ENCODE results near the gene HYOU1.

Gene HYOU1

GRCh38 chr11:119092880-119093842 is 36.2 kb upstream of the HYOU1 start:
- peak overlapping the region; percentile 99 for H3K9ac ChIP-seq (ENCODE audit: low read depth, low read length)
- TF ChIP-seq, protein P1, sequence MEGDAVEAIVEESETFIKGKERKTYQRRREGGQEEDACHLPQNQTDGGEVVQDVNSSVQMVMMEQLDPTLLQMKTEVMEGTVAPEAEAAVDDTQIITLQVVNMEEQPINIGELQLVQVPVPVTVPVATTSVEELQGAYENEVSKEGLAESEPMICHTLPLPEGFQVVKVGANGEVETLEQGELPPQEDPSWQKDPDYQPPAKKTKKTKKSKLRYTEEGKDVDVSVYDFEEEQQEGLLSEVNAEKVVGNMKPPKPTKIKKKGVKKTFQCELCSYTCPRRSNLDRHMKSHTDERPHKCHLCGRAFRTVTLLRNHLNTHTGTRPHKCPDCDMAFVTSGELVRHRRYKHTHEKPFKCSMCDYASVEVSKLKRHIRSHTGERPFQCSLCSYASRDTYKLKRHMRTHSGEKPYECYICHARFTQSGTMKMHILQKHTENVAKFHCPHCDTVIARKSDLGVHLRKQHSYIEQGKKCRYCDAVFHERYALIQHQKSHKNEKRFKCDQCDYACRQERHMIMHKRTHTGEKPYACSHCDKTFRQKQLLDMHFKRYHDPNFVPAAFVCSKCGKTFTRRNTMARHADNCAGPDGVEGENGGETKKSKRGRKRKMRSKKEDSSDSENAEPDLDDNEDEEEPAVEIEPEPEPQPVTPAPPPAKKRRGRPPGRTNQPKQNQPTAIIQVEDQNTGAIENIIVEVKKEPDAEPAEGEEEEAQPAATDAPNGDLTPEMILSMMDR (IDR thresholded peaks at IDR 0.05; ENCODE audit: borderline replicate concordance, extremely low read depth, low read length, poor library complexity, severe bottlenecking), result no peak
- ATAC-seq (ENCODE audit: insufficient read depth, low read depth), result no peak
- H3K4me3 ChIP-seq (ENCODE audit: low read depth in 1 of 2, low read length in 2 of 2), result peak overlapping the region; percentile 89 to 95
- peaks cover 37% of the 10 kb centered on the region for H3K4me1 ChIP-seq (ENCODE audit: insufficient read depth, low read length)
- H3K36me3 ChIP-seq (ENCODE audit: insufficient read depth, low read length), result peaks cover 68% of the 10 kb centered on the region
- H3K27me3 ChIP-seq (ENCODE audit: insufficient read depth, low read length, poor library complexity), result no peaks in the 10 kb centered on the region
- H3K79me2 ChIP-seq (ENCODE audit: insufficient read depth, low read length), result peaks cover 50% of the 10 kb centered on the region
- H4K20me1 ChIP-seq (ENCODE audit: insufficient read depth, low read length), result peaks cover 34% of the 10 kb centered on the region
- peak; percentile 31 for DNase-seq
- peak overlapping the region; percentile 93 for H3K4me2 ChIP-seq (ENCODE audit: insufficient read depth, low read length)
- H2AFZ ChIP-seq (ENCODE audit: low read depth, low read length), result no peak overlapping the region
- H3K27ac ChIP-seq (ENCODE audit: low read length), result peak overlapping the region; percentile 99
- H3K9me3 ChIP-seq (ENCODE audit: insufficient read depth, low read length, severe bottlenecking), result no peaks in the 10 kb centered on the region

DNA sequence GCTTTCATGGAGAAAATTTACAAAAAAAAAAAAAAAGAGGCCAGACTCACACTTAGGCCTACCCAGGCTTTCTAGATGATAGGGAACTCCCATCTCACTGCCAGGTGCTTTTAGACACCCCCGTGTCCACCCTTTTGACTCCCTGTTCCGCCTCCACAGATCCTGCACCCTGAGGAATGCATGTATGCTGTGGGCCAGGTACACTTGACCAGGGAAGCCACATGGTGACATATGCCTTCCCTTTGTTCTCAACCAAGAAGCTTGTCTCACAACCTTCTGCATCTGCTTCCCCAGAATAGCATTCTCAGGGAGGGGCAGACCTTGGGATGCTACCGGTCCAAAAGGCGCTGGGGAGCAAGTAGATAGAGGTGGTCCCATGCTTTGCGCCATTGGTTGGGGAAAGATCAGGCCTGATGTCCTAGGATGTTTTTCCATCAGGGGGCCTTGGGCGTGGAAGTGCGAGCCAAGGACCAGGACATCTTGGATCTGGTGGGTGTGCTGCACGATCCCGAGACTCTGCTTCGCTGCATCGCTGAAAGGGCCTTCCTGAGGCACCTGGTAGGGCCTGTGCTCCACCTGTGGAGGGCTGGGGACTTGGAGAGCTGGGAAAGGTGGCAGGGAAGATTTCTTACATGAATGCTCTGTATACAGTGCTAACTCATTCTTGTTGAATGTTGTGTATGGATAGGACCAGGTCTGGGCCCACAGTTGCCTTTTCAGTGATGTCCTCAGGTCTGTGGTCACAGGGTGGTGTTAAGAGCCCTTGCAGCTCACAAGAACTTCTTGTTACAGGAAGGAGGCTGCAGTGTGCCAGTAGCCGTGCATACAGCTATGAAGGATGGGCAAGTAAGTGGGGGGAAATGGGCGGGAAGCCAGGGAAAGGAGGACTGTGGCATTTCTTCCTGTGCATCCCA is 35.2 kb upstream of the HYOU1 start:
- peaks cover 59% of the 10 kb centered on the region for H3K79me2 ChIP-seq (ENCODE audit: insufficient read depth, low read length)
- no peak overlapping the region for H2AFZ ChIP-seq (ENCODE audit: low read depth, low read length)
- H3K4me2 ChIP-seq (ENCODE audit: insufficient read depth, low read length), result peak overlapping the region; percentile 93
- no peaks in the 10 kb centered on the region for H3K9me3 ChIP-seq (ENCODE audit: insufficient read depth, low read length, severe bottlenecking)
- peak; percentile 37 for DNase-seq
- TF ChIP-seq EZH2 (IDR thresholded peaks at IDR 0.05; ENCODE audit: borderline replicate concordance, low read depth, low read length, severe bottlenecking), result no peak
- TF ChIP-seq, protein P1 (IDR thresholded peaks at IDR 0.05; ENCODE audit: borderline replicate concordance, extremely low read depth, low read length, poor library complexity, severe bottlenecking), result no peak
- H3K4me1 ChIP-seq (ENCODE audit: insufficient read depth, low read length), result peaks cover 37% of the 10 kb centered on the region
- H3K27me3 ChIP-seq (ENCODE audit: insufficient read depth, low read length, poor library complexity), result no peaks in the 10 kb centered on the region
- H3K36me3 ChIP-seq (ENCODE audit: insufficient read depth, low read length), result peaks cover 59% of the 10 kb centered on the region
- peaks cover 39% of the 10 kb centered on the region for H4K20me1 ChIP-seq (ENCODE audit: insufficient read depth, low read length)
- ATAC-seq (ENCODE audit: insufficient read depth, low read depth), result no peak
- peak overlapping the region; percentile 89 to 95; a peak in 3 of 4 replicates for H3K4me3 ChIP-seq (ENCODE audit: low read depth in 1 of 2, low read length in 2 of 2)
- peak overlapping the region; percentile 99 for H3K27ac ChIP-seq (ENCODE audit: low read length)
- peak overlapping the region; percentile 99 for H3K9ac ChIP-seq (ENCODE audit: low read depth, low read length)

GRCh38 chr11:119091178-119091577 is 34.2 kb upstream of the HYOU1 start:
- TF ChIP-seq, protein P1 (IDR thresholded peaks at IDR 0.05; ENCODE audit: borderline replicate concordance, extremely low read depth, low read length, poor library complexity, severe bottlenecking), result no peak
- TF ChIP-seq EZH2 (IDR thresholded peaks at IDR 0.05; ENCODE audit: borderline replicate concordance, low read depth, low read length, severe bottlenecking), result no peak
- Histone ChIP-seq H3K27ac (ENCODE audit: low read length) (peak overlapping the region; percentile 21; the same call in 1 of the 2 replicates), H3K27me3 (ENCODE audit: insufficient read depth, low read length, poor library complexity) (no peaks in the 10 kb centered on the region), H3K4me2 (ENCODE audit: insufficient read depth, low read length) (peak overlapping the region; percentile 93), H3K79me2 (ENCODE audit: insufficient read depth, low read length) (peaks cover 65% of the 10 kb centered on the region), H3K9ac (ENCODE audit: low read depth, low read length) (peak overlapping the region; percentile 9; the same call in 1 of the 2 replicates), H3K36me3 (ENCODE audit: insufficient read depth, low read length) (peaks cover 49% of the 10 kb centered on the region), H3K4me3 (ENCODE audit: low read depth in 1 of 2, low read length in 2 of 2) (no peak overlapping the region), H3K4me1 (ENCODE audit: insufficient read depth, low read length) (peaks cover 36% of the 10 kb centered on the region), H4K20me1 (ENCODE audit: insufficient read depth, low read length) (peaks cover 40% of the 10 kb centered on the region), H3K9me3 (ENCODE audit: insufficient read depth, low read length, severe bottlenecking) (no peaks in the 10 kb centered on the region), H2AFZ (ENCODE audit: low read depth, low read length) (no peak overlapping the region)
- DNase-seq (peak; percentile 15), ATAC-seq (ENCODE audit: insufficient read depth, low read depth) (no peak)

Data from DND-41 (cell line).